Measurements from ENCODE around the gene LRP5. TPM values are rescaled to one million over a fixed set of nuclear protein-coding genes. Genes with fewer than 3 reads are reported as not detected.
A peak's percentile ranks its signal among the peaks of the same experiment; 100 is the strongest.

The LRP5 gene
- total and polyA plus RNA-seq, 4 experiments from 2014 or later, result 0.61 to 1.9 (median 1.4) TPM; not detected in 1

- H3K4me3 ChIP-seq (ENCODE audit: low read length in 2 of 2), result no peak overlapping the region
- no peaks in the 10 kb centered on the region for H3K9me3 Mint-ChIP-seq
- no peak overlapping the region for H3K27ac Mint-ChIP-seq
- no peaks in the 10 kb centered on the region for H3K27me3 Mint-ChIP-seq
- H3K36me3 ChIP-seq (ENCODE audit: insufficient read depth, low read length), result no peaks in the 10 kb centered on the region
- H3K36me3 Mint-ChIP-seq, result no peaks in the 10 kb centered on the region
- no peaks in the 10 kb centered on the region for H3K9me3 ChIP-seq (ENCODE audit: control insufficient read depth in 1 of 2, low read length in 2 of 2)
- no peaks in the 10 kb centered on the region for H3K27me3 ChIP-seq (ENCODE audit: insufficient read depth, low read length)
- ChIA-PET CTCF (ENCODE audit: partially characterized antibody) (no interaction called here), POLR2A (ENCODE audit: partially characterized antibody) (no interaction called here)
- no peak overlapping the region for H3K4me3 Mint-ChIP-seq
- no peak overlapping the region for H3K27ac ChIP-seq (ENCODE audit: low read depth, low read length)
- H3K4me1 Mint-ChIP-seq, result no peaks in the 10 kb centered on the region
- H3K4me1 ChIP-seq (ENCODE audit: insufficient read depth, low read length), result no peaks in the 10 kb centered on the region
- intact Hi-C loops (cut with micrococcal nuclease), result no loop called here
- DNase-seq, result no peak
Measured at GRCh38 chr11:68409748-68410344, 97.5 kb downstream of the LRP5 start.

GRCh38 chr11:68411501-68411991, 99.2 kb downstream of the LRP5 start:
- H3K4me3 Mint-ChIP-seq, result no peak overlapping the region
- no peaks in the 10 kb centered on the region for H3K9me3 Mint-ChIP-seq
- H3K4me1 Mint-ChIP-seq, result no peaks in the 10 kb centered on the region
- H3K9me3 ChIP-seq (ENCODE audit: control insufficient read depth in 1 of 2, low read length in 2 of 2), result no peaks in the 10 kb centered on the region
- CTCF ChIA-PET (ENCODE audit: partially characterized antibody), result no interaction called here
- intact Hi-C loops (cut with micrococcal nuclease), result no loop called here
- no peaks in the 10 kb centered on the region for H3K27me3 ChIP-seq (ENCODE audit: insufficient read depth, low read length)
- H3K4me1 ChIP-seq (ENCODE audit: insufficient read depth, low read length), result no peaks in the 10 kb centered on the region
- H3K27me3 Mint-ChIP-seq, result no peaks in the 10 kb centered on the region
- POLR2A ChIA-PET (ENCODE audit: partially characterized antibody), result no interaction called here
- no peak overlapping the region for H3K27ac ChIP-seq (ENCODE audit: low read depth, low read length)
- no peak for DNase-seq
- H3K36me3 Mint-ChIP-seq, result no peaks in the 10 kb centered on the region
- H3K36me3 ChIP-seq (ENCODE audit: insufficient read depth, low read length), result no peaks in the 10 kb centered on the region
- H3K4me3 ChIP-seq (ENCODE audit: low read length in 2 of 2), result no peak overlapping the region
- H3K27ac Mint-ChIP-seq, result no peak overlapping the region

GRCh38 chr11:68412593-68413475, 100.4 kb downstream of the LRP5 start:
- no peak overlapping the region for H3K27ac ChIP-seq (ENCODE audit: low read depth, low read length)
- no peak overlapping the region for H3K27ac Mint-ChIP-seq
- intact Hi-C loops (cut with micrococcal nuclease), result no loop called here
- H3K4me1 Mint-ChIP-seq, result peaks cover 0 to 6% (median 5%) of the 10 kb centered on the region in 4 donors
- no peaks in the 10 kb centered on the region for H3K27me3 ChIP-seq (ENCODE audit: insufficient read depth, low read length)
- ChIA-PET POLR2A (ENCODE audit: partially characterized antibody) (no interaction called here), CTCF (ENCODE audit: partially characterized antibody) (no interaction called here)
- no peaks in the 10 kb centered on the region for H3K27me3 Mint-ChIP-seq
- H3K36me3 Mint-ChIP-seq, result no peaks in the 10 kb centered on the region
- no peaks in the 10 kb centered on the region for H3K9me3 ChIP-seq (ENCODE audit: control insufficient read depth in 1 of 2, low read length in 2 of 2)
- H3K4me1 ChIP-seq (ENCODE audit: insufficient read depth, low read length), result no peaks in the 10 kb centered on the region
- no peak overlapping the region for H3K4me3 Mint-ChIP-seq
- H3K4me3 ChIP-seq (ENCODE audit: low read length in 2 of 2), result no peak overlapping the region
- H3K36me3 ChIP-seq (ENCODE audit: insufficient read depth, low read length), result no peaks in the 10 kb centered on the region
- H3K9me3 Mint-ChIP-seq, result no peaks in the 10 kb centered on the region
- no peak for DNase-seq

- Histone ChIP-seq H3K4me3 (ENCODE audit: low read length in 2 of 2) (no peak overlapping the region), H3K9me3 (ENCODE audit: control insufficient read depth in 1 of 2, low read length in 2 of 2) (no peaks in the 10 kb centered on the region), H3K27ac (ENCODE audit: low read depth, low read length) (no peak overlapping the region), H3K36me3 (ENCODE audit: insufficient read depth, low read length) (no peaks in the 10 kb centered on the region), H3K27me3 (ENCODE audit: insufficient read depth, low read length) (no peaks in the 10 kb centered on the region), H3K4me1 (ENCODE audit: insufficient read depth, low read length) (no peaks in the 10 kb centered on the region)
- Mint-ChIP-seq H3K4me3 (no peak overlapping the region), H3K27me3 (no peaks in the 10 kb centered on the region), H3K4me1 (peaks cover 0 to 6% (median 5%) of the 10 kb centered on the region in 4 donors), H3K27ac (peak overlapping the region in 1 of 7 donors; percentile 35), H3K9me3 (no peaks in the 10 kb centered on the region), H3K36me3 (no peaks in the 10 kb centered on the region)
- POLR2A ChIA-PET (ENCODE audit: partially characterized antibody), result no interaction called here
- no peak for DNase-seq
- intact Hi-C loops (cut with micrococcal nuclease), result no loop called here
- CTCF ChIA-PET (ENCODE audit: partially characterized antibody), result no interaction called here
Measured at GRCh38 chr11:68413591-68413999, 101.2 kb downstream of the LRP5 start.

GRCh38 chr11:68414496-68415221, 102.3 kb downstream of the LRP5 start:
- Mint-ChIP-seq H3K4me3 (no peak overlapping the region), H3K36me3 (no peaks in the 10 kb centered on the region), H3K27me3 (no peaks in the 10 kb centered on the region), H3K27ac (no peak overlapping the region), H3K4me1 (peaks cover 0 to 6% (median 5%) of the 10 kb centered on the region in 4 donors), H3K9me3 (no peaks in the 10 kb centered on the region)
- intact Hi-C loops (cut with micrococcal nuclease), result no loop called here
- DNase-seq, result no peak
- H3K36me3 ChIP-seq (ENCODE audit: insufficient read depth, low read length), result no peaks in the 10 kb centered on the region
- H3K27me3 ChIP-seq (ENCODE audit: insufficient read depth, low read length), result no peaks in the 10 kb centered on the region
- no peaks in the 10 kb centered on the region for H3K4me1 ChIP-seq (ENCODE audit: insufficient read depth, low read length)
- no peaks in the 10 kb centered on the region for H3K9me3 ChIP-seq (ENCODE audit: control insufficient read depth in 1 of 2, low read length in 2 of 2)
- POLR2A ChIA-PET (ENCODE audit: partially characterized antibody), result no interaction called here
- CTCF ChIA-PET (ENCODE audit: partially characterized antibody), result no interaction called here
- H3K4me3 ChIP-seq (ENCODE audit: low read length in 2 of 2), result no peak overlapping the region
- no peak overlapping the region for H3K27ac ChIP-seq (ENCODE audit: low read depth, low read length)

GRCh38 chr11:68416070-68416578, 103.7 kb downstream of the LRP5 start:
- H3K27ac Mint-ChIP-seq, result peak overlapping the region in 1 of 7 donors; percentile 52
- no peak overlapping the region for H3K4me3 ChIP-seq (ENCODE audit: low read length in 2 of 2)
- DNase-seq, result no peak
- H3K4me1 ChIP-seq (ENCODE audit: insufficient read depth, low read length), result no peaks in the 10 kb centered on the region
- H3K4me3 Mint-ChIP-seq, result no peak overlapping the region
- no peaks in the 10 kb centered on the region for H3K36me3 Mint-ChIP-seq
- no peaks in the 10 kb centered on the region for H3K9me3 Mint-ChIP-seq
- CTCF ChIA-PET (ENCODE audit: partially characterized antibody), result no interaction called here
- peaks cover 0 to 6% (median 5%) of the 10 kb centered on the region in 4 donors for H3K4me1 Mint-ChIP-seq
- no peak overlapping the region for H3K27ac ChIP-seq (ENCODE audit: low read depth, low read length)
- H3K36me3 ChIP-seq (ENCODE audit: insufficient read depth, low read length), result no peaks in the 10 kb centered on the region
- intact Hi-C loops (cut with micrococcal nuclease), result no loop called here
- no peaks in the 10 kb centered on the region for H3K27me3 Mint-ChIP-seq
- no peaks in the 10 kb centered on the region for H3K9me3 ChIP-seq (ENCODE audit: control insufficient read depth in 1 of 2, low read length in 2 of 2)
- POLR2A ChIA-PET (ENCODE audit: partially characterized antibody), result no interaction called here
- no peaks in the 10 kb centered on the region for H3K27me3 ChIP-seq (ENCODE audit: insufficient read depth, low read length)

- H3K27ac Mint-ChIP-seq, result no peak overlapping the region
- POLR2A ChIA-PET (ENCODE audit: partially characterized antibody), result no interaction called here
- H3K36me3 Mint-ChIP-seq, result no peaks in the 10 kb centered on the region
Measured at GRCh38 chr11:68418648-68419047, 106.3 kb downstream of the LRP5 start.

More at GRCh38 chr11:68418648-68419047, 106.3 kb downstream of the LRP5 start:
- Mint-ChIP-seq H3K4me1 (peaks cover 0 to 6% (median 5%) of the 10 kb centered on the region in 4 donors), H3K4me3 (no peak overlapping the region), H3K27me3 (no peaks in the 10 kb centered on the region), H3K9me3 (no peaks in the 10 kb centered on the region)
- DNase-seq, result no peak
- Histone ChIP-seq H3K9me3 (ENCODE audit: control insufficient read depth in 1 of 2, low read length in 2 of 2) (no peaks in the 10 kb centered on the region), H3K27ac (ENCODE audit: low read depth, low read length) (no peak overlapping the region), H3K36me3 (ENCODE audit: insufficient read depth, low read length) (no peaks in the 10 kb centered on the region), H3K4me1 (ENCODE audit: insufficient read depth, low read length) (no peaks in the 10 kb centered on the region), H3K4me3 (ENCODE audit: low read length in 2 of 2) (no peak overlapping the region), H3K27me3 (ENCODE audit: insufficient read depth, low read length) (no peaks in the 10 kb centered on the region)
- CTCF ChIA-PET (ENCODE audit: partially characterized antibody), result no interaction called here
- intact Hi-C loops (cut with micrococcal nuclease), result no loop called here

Measured in CD4-positive, alpha-beta memory T cell (primary cell).